Neural cell (in vitro differentiated cells): ENCODE results near the gene ABHD8. TPM values are rescaled to one million over a fixed set of nuclear protein-coding genes. Genes with fewer than 3 reads are reported as not detected.

Experiments
- H2AFZ ChIP-seq: fragments of 200-600, 300-800 bp; sonication (generic), shearing (Covaris generic); 2 replicates; pipeline ENCODE4 v1.6.0; 2014; ENCODE audit warnings: low read depth, mild to moderate bottlenecking, antibody characterized with exemption, low read length, moderate library complexity
- H3F3A ChIP-seq: fragments of 200-600 bp; shearing (Covaris generic); 2 replicates; pipeline ENCODE4 v1.6.1; 2016; ENCODE audit warnings: mild to moderate bottlenecking, moderate library complexity, mixed read lengths, antibody characterized with exemption, low read length; ENCODE audit not compliant: insufficient read depth, poor library complexity, severe bottlenecking
- H3K27ac ChIP-seq: fragments of 200-600, 300-800 bp; sonication (generic), shearing (Covaris generic); 2 replicates; pipeline ENCODE4 v1.5.1; 2014; ENCODE audit warnings: mild to moderate bottlenecking, low read length, moderate library complexity
- H3K27me3 ChIP-seq: fragments of 300-800, 200-600 bp; sonication (generic), shearing (Covaris generic); 2 replicates; pipeline ENCODE4 v1.6.0; 2014; ENCODE audit warnings: mild to moderate bottlenecking, low read depth, low read length, moderate library complexity; ENCODE audit not compliant: insufficient read depth
- H3K36me3 ChIP-seq: fragments of 300-800, 200-600 bp; sonication (generic), shearing (Covaris generic); 2 replicates; pipeline ENCODE4 v1.5.1; 2014; ENCODE audit warnings: mild to moderate bottlenecking, antibody characterized with exemption, low read length, moderate library complexity; ENCODE audit not compliant: insufficient read depth
- H3K4me2 ChIP-seq: fragments of 300-800, 200-600 bp; sonication (generic), shearing (Covaris generic); 2 replicates; pipeline ENCODE4 v1.6.0; 2014; ENCODE audit warnings: mild to moderate bottlenecking, low read length
- H3K4me3 ChIP-seq: fragments of 300-800, 200-600 bp; sonication (generic), shearing (Covaris generic); 2 replicates; pipeline ENCODE4 v1.5.1; 2014; ENCODE audit warnings: mild to moderate bottlenecking, low read length, moderate library complexity
- H3K79me2 ChIP-seq: fragments of 200-600 bp; shearing (Covaris generic); replicated peaks from 2 replicates; pipeline ENCODE4 v1.6.0; 2014; ENCODE audit warnings: mild to moderate bottlenecking, low read length, moderate library complexity; ENCODE audit not compliant: insufficient read depth
- H3K9ac ChIP-seq: fragments of 300-800, 200-600 bp; sonication (generic), shearing (Covaris generic); 2 replicates; pipeline ENCODE4 v1.6.1; 2016; ENCODE audit warnings: mild to moderate bottlenecking, low read length, mixed read lengths
- H3K9me2 ChIP-seq: fragments of 200-600 bp; shearing (Covaris generic); 2 replicates; pipeline ENCODE4 v1.6.1; 2016; ENCODE audit warnings: mild to moderate bottlenecking, low read length, mixed read lengths; ENCODE audit not compliant: insufficient read depth
- H3K9me3 ChIP-seq: fragments of 200-600, 300-800 bp; sonication (generic), shearing (Covaris generic); 2 replicates; pipeline ENCODE4 v1.6.1; 2016; ENCODE audit warnings: mild to moderate bottlenecking, mixed run types, low read length, moderate library complexity, mixed read lengths
- H4K20me1 ChIP-seq: fragments of 200-600 bp; shearing (Covaris generic); 2 replicates; pipeline ENCODE4 v1.6.1; 2016; ENCODE audit warnings: mild to moderate bottlenecking, mixed run types; ENCODE audit not compliant: insufficient read depth
- EP300 ChIP-seq: fragments of 450-650 bp; conservative IDR thresholded peaks from 2 replicates; pipeline ENCODE4 v1.6.1; 2014; ENCODE audit warnings: antibody characterized with exemption, mild to moderate bottlenecking, moderate library complexity; ENCODE audit not compliant: poor library complexity, severe bottlenecking
- EZH2 ChIP-seq: fragments of 200-600, 300-800 bp; shearing (Covaris generic), sonication (generic); IDR thresholded peaks from 2 replicates; pipeline ENCODE4 v1.6.1; 2014; ENCODE audit warnings: antibody characterized with exemption, low read length, borderline replicate concordance, mild to moderate bottlenecking; ENCODE audit not compliant: insufficient read depth, poor library complexity, severe bottlenecking
- MXI1 ChIP-seq: fragments of 450-650 bp; conservative IDR thresholded peaks from 2 replicates; pipeline ENCODE4 v1.6.1; 2014; ENCODE audit warnings: antibody characterized with exemption, mild to moderate bottlenecking; ENCODE audit not compliant: poor library complexity, severe bottlenecking
- POLR2AphosphoS5 ChIP-seq: IDR thresholded peaks from 2 replicates; pipeline ENCODE4 v1.6.1; 2012
- RAD21 ChIP-seq: fragments of 450-650 bp; conservative IDR thresholded peaks from 2 replicates; pipeline ENCODE4 v1.6.1; 2014; ENCODE audit warnings: antibody characterized with exemption, mild to moderate bottlenecking, moderate library complexity
- SMC3 ChIP-seq: fragments of 450-650 bp; conservative IDR thresholded peaks from 2 replicates; pipeline ENCODE4 v1.6.1; 2014; ENCODE audit warnings: antibody characterized with exemption, mild to moderate bottlenecking, moderate library complexity; ENCODE audit not compliant: poor library complexity
- TAF1 ChIP-seq: IDR thresholded peaks from 2 replicates; pipeline ENCODE4 v1.6.1; 2012; ENCODE audit warnings: low read depth
- polyA plus RNA-seq: library from polyadenylated mRNA; depleted of rRNA; stranded (reverse); fragments of >200 nt; gene quantifications from 2 replicates; pipeline ENCODE4 v1.2.3, GENCODE V29; 2014
- TF ChIP-seq, protein P1 (sequence below): IDR thresholded peaks from 2 replicates; pipeline ENCODE4 v1.6.1; 2012; ENCODE audit warnings: borderline replicate concordance
- TF ChIP-seq, protein P2 (sequence below): fragments of 450-650 bp; IDR thresholded peaks from 2 replicates; pipeline ENCODE4 v1.5.1; 2014; ENCODE audit warnings: antibody characterized with exemption, mild to moderate bottlenecking, moderate library complexity; ENCODE audit not compliant: poor library complexity, severe bottlenecking

ABHD8 gene
- polyA plus RNA-seq, 1 donor from 2014 or later = 28.1 TPM

DNA sequence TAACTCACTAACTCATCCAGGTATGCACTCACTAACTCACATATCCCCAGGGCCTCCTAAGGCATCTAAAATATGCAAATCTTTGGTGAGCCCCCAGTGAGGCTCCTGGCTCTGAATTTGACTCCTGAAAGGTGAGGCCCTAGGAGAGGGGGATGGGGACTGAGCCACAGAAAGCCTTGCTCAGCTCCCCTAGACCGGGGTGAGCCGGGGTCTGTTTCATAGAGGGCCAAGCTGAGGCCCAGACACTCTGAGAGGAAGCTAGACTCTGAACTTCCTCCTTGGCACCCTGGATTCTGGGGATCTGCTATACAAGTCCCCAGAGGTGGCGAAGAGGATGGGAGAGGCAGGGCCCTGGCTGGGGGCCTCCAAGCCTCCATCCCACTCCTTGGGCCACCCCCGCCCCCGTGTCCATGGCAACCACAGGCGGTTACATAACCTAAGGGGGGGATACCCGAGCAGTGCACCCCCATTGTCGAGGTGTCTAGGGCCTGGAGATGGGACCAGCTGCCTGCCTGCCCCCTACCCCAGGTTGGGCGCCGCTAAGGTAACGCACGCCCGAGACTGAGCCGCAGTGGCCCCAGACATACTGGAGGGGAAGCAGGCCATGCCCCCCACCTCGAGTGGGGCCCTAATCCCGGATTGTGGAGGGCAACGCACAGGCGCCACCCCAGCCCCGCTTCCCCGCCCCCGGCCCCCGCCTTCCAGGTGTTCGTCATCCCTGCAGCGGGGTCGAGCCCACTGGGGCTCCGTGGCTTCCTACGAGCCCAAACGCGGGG lies 646 bp downstream of the ABHD8 start:
- H3K9me2 ChIP-seq = no peaks in the 10 kb centered on the region
- no peak overlapping the region for H3K27ac ChIP-seq
- peak overlapping the region; percentile 80 for H3K4me2 ChIP-seq
- H3K79me2 ChIP-seq = no peaks in the 10 kb centered on the region
- H3F3A ChIP-seq = no peaks in the 10 kb centered on the region
- peak overlapping the region; percentile 79 for H3K9ac ChIP-seq
- no peak for TF ChIP-seq POLR2AphosphoS5
- H3K9me3 ChIP-seq = peaks cover 5% of the 10 kb centered on the region
- no peaks in the 10 kb centered on the region for H3K27me3 ChIP-seq
- H4K20me1 ChIP-seq = no peaks in the 10 kb centered on the region
- peak overlapping the region; percentile 84 for H3K4me3 ChIP-seq
- H2AFZ ChIP-seq = peak overlapping the region; percentile 77
- H3K36me3 ChIP-seq = no peaks in the 10 kb centered on the region

DNA sequence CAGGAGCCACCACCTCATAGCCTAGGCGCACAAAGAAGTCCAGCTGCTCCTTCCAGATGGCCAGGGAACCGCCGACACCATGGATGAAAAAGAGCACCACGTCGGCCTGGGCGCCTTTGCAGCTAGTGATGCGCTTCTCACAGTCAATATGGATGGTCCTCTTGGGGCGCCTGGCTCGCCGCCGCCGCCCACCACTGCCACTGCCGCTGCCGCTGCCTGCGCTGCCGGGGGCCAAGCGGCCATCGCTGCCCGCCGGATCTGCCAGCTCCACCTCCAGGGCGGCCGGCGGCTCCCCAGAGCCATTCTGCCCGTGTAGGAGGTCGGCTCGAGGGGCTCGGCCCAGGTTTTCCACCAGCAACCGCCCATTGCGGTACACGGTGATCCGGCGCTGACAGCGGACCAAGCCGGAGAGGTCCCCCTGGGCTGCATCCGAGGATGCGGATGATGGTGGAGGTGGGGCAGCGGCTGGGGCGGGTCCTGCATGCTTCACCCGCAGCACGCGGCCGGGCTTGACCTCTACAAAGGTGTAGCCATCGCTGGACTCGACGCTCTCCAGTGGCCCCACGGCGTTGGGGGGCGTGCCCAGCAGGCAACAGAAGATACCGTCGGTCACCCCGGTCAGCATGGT lies 2.1 kb downstream of the ABHD8 start:
- Histone ChIP-seq H3K9me3 (peaks cover 5% of the 10 kb centered on the region), H3K4me2 (no peak overlapping the region), H3K9me2 (no peaks in the 10 kb centered on the region), H3K27me3 (no peaks in the 10 kb centered on the region), H3K79me2 (no peaks in the 10 kb centered on the region), H2AFZ (no peak overlapping the region), H3F3A (no peaks in the 10 kb centered on the region), H3K9ac (no peak overlapping the region), H3K27ac (no peak overlapping the region), H3K4me3 (no peak overlapping the region), H3K36me3 (no peaks in the 10 kb centered on the region), H4K20me1 (no peaks in the 10 kb centered on the region)
- no peak for TF ChIP-seq SMC3
- TF ChIP-seq MXI1 = no peak
- TF ChIP-seq, protein P1, sequence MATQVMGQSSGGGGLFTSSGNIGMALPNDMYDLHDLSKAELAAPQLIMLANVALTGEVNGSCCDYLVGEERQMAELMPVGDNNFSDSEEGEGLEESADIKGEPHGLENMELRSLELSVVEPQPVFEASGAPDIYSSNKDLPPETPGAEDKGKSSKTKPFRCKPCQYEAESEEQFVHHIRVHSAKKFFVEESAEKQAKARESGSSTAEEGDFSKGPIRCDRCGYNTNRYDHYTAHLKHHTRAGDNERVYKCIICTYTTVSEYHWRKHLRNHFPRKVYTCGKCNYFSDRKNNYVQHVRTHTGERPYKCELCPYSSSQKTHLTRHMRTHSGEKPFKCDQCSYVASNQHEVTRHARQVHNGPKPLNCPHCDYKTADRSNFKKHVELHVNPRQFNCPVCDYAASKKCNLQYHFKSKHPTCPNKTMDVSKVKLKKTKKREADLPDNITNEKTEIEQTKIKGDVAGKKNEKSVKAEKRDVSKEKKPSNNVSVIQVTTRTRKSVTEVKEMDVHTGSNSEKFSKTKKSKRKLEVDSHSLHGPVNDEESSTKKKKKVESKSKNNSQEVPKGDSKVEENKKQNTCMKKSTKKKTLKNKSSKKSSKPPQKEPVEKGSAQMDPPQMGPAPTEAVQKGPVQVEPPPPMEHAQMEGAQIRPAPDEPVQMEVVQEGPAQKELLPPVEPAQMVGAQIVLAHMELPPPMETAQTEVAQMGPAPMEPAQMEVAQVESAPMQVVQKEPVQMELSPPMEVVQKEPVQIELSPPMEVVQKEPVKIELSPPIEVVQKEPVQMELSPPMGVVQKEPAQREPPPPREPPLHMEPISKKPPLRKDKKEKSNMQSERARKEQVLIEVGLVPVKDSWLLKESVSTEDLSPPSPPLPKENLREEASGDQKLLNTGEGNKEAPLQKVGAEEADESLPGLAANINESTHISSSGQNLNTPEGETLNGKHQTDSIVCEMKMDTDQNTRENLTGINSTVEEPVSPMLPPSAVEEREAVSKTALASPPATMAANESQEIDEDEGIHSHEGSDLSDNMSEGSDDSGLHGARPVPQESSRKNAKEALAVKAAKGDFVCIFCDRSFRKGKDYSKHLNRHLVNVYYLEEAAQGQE = no peak
- no peak for TF ChIP-seq RAD21
- no peak for TF ChIP-seq EP300
- no peak for TF ChIP-seq TAF1
- TF ChIP-seq EZH2 = no peak
- TF ChIP-seq, protein P2, sequence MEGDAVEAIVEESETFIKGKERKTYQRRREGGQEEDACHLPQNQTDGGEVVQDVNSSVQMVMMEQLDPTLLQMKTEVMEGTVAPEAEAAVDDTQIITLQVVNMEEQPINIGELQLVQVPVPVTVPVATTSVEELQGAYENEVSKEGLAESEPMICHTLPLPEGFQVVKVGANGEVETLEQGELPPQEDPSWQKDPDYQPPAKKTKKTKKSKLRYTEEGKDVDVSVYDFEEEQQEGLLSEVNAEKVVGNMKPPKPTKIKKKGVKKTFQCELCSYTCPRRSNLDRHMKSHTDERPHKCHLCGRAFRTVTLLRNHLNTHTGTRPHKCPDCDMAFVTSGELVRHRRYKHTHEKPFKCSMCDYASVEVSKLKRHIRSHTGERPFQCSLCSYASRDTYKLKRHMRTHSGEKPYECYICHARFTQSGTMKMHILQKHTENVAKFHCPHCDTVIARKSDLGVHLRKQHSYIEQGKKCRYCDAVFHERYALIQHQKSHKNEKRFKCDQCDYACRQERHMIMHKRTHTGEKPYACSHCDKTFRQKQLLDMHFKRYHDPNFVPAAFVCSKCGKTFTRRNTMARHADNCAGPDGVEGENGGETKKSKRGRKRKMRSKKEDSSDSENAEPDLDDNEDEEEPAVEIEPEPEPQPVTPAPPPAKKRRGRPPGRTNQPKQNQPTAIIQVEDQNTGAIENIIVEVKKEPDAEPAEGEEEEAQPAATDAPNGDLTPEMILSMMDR = no peak
- no peak for TF ChIP-seq POLR2AphosphoS5
